Hematopoietic multipotent progenitor cell treated with erythropoietin and hydrocortisone succinate and interleukin-3 and kit ligand, for 17 days (in vitro differentiated cells): ENCODE measurements around the gene BIRC3.
"Not testable (repeated sequence)": the region's sequence is repeated elsewhere in the genome, so short reads cannot be mapped to it uniquely, and the experiment has no call there.

Experiments used
- DNase-seq: peaks from one replicate; pipeline ENCODE4 v3.0.0-alpha.2; 2015; ENCODE audit warnings: low spot score

Gene BIRC3

DNA sequence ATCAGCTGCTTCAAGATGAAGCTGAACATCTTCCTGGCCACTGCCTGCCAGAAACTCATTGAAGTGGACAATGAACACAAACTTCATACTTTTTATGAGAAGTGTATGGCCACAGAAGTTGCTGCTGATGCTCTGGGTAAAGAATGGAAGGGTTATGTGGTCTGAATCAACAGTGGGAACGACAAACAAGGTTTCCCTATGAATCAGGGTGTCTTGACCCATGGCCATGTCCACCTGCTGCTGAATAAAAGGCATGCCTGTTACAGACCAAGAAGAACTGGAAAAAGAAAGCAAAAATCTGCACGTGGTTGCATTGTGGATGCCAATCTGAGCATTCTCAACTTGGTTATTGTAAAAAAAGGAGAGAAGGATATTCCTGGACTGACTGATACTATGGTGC, 22.2 kb upstream of the BIRC3 start:
- no peak for DNase-seq

DNA sequence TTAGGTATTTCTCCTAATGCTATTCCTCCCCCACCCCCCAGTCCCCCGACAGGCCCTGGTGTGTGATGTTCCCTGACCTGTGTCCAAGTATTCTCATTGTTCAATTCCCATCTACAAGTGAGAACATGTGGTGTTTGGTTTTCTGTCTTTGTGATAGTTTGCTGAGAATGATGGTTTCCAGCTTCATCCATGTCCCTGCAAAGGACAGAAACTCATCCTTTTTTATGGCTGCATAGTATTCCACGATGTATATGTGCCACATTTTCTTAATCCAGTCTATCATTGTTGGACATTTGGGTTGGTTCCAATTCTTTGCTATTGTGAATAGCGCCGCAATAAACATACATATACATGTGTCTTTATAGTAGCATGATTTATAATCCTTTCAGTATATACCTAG, 20.5 kb upstream of the BIRC3 start:
- DNase-seq, result not testable (repeated sequence)

DNA sequence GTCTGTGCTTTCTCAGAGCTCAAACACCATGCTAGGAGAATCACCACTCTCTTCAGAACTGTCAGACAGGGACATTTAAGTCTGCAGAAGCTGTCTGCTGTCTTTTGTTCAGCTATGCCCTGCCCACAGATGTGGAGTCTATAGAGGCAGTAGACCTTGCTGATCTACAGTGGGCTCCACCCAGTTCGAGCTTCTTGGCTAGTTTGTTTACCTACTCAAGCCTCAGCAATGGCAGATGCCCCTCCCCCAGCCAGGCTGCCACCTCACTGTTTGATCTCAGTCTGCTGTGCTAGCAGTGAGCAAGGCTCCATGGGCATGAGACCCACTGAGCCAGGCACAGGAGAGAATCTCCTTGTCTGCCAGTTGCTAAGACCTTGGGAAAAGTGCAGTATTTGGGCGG, 16.4 kb upstream of the BIRC3 start:
- DNase-seq, result not testable (repeated sequence)

GRCh38 chr11:102302241-102302640, 15.0 kb upstream of the BIRC3 start:
- DNase-seq, result no peak

- DNase-seq, result no peak
These were observed 12.6 kb upstream of the BIRC3 start for GRCh38 chr11:102304686-102305085.

- DNase-seq, result no peak
These were observed 11.8 kb upstream of the BIRC3 start for GRCh38 chr11:102305352-102306047.

GRCh38 chr11:102306048-102306597, 11.2 kb upstream of the BIRC3 start:
- no peak for DNase-seq

GRCh38 chr11:102306817-102307726, 10.2 kb upstream of the BIRC3 start:
- no peak for DNase-seq

- DNase-seq, result no peak
These were observed 9.6 kb upstream of the BIRC3 start for GRCh38 chr11:102307727-102308038.

- DNase-seq, result no peak
These were observed 7.4 kb upstream of the BIRC3 start for GRCh38 chr11:102309621-102310541.

GRCh38 chr11:102312667-102313066, 4.6 kb upstream of the BIRC3 start:
- peak; percentile 23 for DNase-seq

DNA sequence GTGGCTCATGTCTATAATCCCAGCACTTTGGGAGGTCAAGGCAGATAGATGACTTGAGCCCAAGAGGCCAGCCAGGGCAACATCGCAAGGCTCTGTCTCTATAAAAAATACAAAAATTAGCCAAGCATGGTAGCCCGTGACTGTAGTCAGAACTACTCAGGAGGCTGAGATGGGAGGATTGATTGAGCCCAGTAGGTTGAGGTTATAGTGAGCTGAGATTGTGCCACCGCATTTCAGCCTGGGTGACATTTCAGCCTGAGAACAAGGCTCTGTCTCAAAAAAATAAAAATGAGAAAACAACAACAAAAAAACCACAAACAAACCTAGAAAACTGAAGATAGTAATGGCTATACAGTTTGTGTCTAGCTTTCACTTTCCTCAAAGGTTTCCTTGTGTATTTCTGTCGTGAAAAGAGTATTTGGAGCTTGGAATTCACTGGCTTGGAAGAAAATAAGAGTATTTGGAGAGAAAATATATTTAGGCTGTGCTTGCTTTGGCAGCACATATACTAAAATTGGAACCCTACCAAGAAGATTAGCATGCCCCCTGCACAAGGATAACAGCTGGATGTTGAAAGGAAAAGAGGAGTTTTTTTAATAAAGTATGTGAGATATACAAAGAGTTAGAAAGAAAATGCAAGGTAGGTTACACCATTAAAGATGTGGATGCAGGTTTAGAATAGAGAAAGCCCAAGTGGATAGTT, 3.9 kb upstream of the BIRC3 start:
- DNase-seq, result no peak

DNA sequence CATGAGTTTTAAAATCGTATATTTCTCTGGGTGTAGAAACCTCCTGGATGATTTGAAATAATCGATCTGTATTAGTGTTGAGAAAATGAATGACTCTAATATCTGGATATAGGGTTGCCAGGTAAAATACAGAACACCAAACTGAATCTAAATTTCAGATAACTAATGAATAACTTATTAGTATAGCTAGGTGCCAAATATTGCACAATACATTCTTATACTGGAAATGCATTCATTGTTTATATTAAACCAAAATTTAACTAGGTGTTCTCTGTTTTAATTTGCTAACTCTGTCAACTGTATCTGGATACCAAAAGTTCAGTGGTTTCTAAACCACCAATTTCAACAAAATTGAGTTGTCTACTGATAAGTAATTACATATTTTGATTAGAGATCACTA, 2.5 kb upstream of the BIRC3 start:
- no peak for DNase-seq

GRCh38 chr11:102316346-102316904, 859 bp upstream of the BIRC3 start:
- DNase-seq, result no peak

DNA sequence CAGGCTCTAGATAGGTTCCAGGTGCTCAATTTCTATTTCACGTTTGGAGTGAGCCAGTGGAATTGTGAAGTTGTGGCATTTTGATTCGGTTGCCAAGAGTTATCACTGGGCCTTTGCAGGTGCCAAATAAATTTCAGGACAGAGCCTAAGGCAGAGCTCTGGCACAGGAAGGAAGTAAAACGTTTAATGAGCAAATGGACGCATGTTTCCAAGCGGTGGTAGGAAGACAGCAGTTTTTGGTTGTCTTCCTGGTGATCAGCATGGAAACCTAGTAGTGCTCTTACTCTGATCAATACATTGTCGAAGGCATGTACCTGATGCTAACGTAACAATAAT, 452 bp downstream of the BIRC3 start:
- DNase-seq, result no peak

GRCh38 chr11:102318469-102318868, 1.2 kb downstream of the BIRC3 start:
- DNase-seq, result no peak

DNA sequence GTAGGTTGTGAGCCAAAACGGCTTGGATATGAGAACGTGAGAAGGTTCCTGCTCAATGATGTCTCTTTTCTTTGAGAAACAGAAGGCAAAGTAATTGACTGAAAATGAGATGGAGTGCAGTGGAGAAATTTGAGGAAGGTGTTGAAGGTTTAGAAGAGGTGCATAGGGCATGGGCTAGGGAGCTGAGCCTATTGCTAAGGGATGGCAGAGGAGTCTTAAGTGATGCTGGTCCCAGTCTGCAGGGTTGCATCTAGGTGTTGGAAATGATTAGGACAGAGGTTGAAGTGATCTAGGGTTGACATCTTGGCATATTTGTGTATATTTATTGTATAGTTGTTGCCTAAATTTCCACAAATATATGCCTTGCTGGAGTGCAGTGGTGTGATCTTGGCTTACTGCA, 2.3 kb downstream of the BIRC3 start:
- no peak for DNase-seq

DNA sequence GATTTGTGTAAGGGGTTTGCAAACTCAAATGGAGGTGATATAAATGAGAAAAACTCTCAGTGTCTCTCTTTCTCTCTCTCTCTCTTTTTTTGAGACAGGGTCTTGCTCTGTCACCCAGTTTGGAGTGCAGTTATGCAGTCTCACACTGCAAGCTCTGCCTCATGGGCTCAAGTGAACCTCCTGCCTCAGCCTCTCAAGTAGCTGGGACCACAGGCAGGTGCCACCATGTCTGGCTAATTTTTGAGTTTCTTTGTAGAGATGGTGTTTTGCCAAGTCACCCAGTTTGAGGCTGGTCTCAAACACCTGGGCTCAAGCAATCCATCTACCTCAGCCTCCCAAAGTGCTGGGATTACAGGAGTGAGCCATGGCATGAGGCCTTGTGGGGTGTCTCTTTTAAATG, 2.9 kb downstream of the BIRC3 start:
- no peak for DNase-seq

DNA sequence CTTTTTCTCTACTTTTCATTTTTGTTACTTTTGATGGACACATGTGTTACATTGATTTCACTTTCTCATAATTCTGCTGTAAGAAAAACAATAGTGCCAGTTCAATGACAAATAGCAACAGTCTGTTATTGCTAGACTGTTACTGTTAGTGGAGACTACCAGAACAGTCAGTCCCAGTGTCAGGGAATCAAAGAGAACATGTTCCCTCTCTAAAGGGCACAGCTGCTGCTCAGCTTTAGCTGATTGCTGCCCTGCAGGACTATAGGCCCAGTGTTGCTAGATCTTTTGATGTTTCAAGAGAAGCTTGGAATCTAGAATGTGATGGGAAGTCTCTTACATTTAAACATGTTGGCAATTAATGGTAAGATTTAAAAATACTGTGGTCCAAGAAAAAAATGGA, 3.4 kb downstream of the BIRC3 start:
- no peak for DNase-seq

- DNase-seq, result no peak
These were observed 5.3 kb downstream of the BIRC3 start for GRCh38 chr11:102322560-102322959.

- DNase-seq, result no peak
These were observed 6.4 kb downstream of the BIRC3 start for GRCh38 chr11:102323542-102324251.
